OCI-M1 (cell line): ENCODE measurements around the gene ABCC1.
"Not testable (repeated sequence)": the region's sequence is repeated elsewhere in the genome, so short reads cannot be mapped to it uniquely, and the experiment has no call there.

ENCODE experiments used
- DNase-seq: peaks from one replicate; lab custom pipeline; 2025; lab: John Stamatoyannopoulos, UW

Gene ABCC1

GRCh38 chr16:16141141-16141540, 191.7 kb downstream of the ABCC1 start:
- no peak for DNase-seq

GRCh38 chr16:16141784-16142396, 192.5 kb downstream of the ABCC1 start:
- no peak for DNase-seq

GRCh38 chr16:16143038-16143763, 193.8 kb downstream of the ABCC1 start:
- DNase-seq: peak; percentile 46

- no peak for DNase-seq
Measured at GRCh38 chr16:16143931-16144330, 194.5 kb downstream of the ABCC1 start.

- no peak for DNase-seq
Measured at GRCh38 chr16:16144416-16144815, 195.0 kb downstream of the ABCC1 start.

GRCh38 chr16:16145286-16145685, 195.9 kb downstream of the ABCC1 start:
- DNase-seq: no peak

GRCh38 chr16:16146380-16147315, 197.2 kb downstream of the ABCC1 start:
- no peak for DNase-seq

GRCh38 chr16:16147316-16147999, 198.0 kb downstream of the ABCC1 start:
- DNase-seq: no peak

- DNase-seq: not testable (repeated sequence)
Measured at GRCh38 chr16:16148000-16148599, 198.7 kb downstream of the ABCC1 start.

- DNase-seq: no peak
Measured at GRCh38 chr16:16148755-16149154, 199.3 kb downstream of the ABCC1 start.

GRCh38 chr16:16149710-16150116, 200.3 kb downstream of the ABCC1 start:
- no peak for DNase-seq

- no peak for DNase-seq
Measured at GRCh38 chr16:16150117-16150877, 200.9 kb downstream of the ABCC1 start.

- DNase-seq: no peak
Measured at GRCh38 chr16:16150878-16151152, 201.4 kb downstream of the ABCC1 start.

GRCh38 chr16:16151315-16151714, 201.9 kb downstream of the ABCC1 start:
- DNase-seq: no peak

GRCh38 chr16:16153000-16153399, 203.6 kb downstream of the ABCC1 start:
- not testable (repeated sequence) for DNase-seq

- DNase-seq: peak; percentile 40
Measured at GRCh38 chr16:16154281-16154951, 205.0 kb downstream of the ABCC1 start.

GRCh38 chr16:16155234-16155633, 205.8 kb downstream of the ABCC1 start:
- DNase-seq: no peak

GRCh38 chr16:16157166-16157565, 207.8 kb downstream of the ABCC1 start:
- no peak for DNase-seq

- no peak for DNase-seq
Measured at GRCh38 chr16:16158082-16158658, 208.8 kb downstream of the ABCC1 start.

- DNase-seq: peak; percentile 12
Measured at GRCh38 chr16:16158741-16159374, 209.4 kb downstream of the ABCC1 start.
